ENCODE data around the gene HTR4.

The HTR4 gene

GRCh38 chr5:148635321-148636083 is 18.8 kb downstream of the HTR4 start:
- Histone ChIP-seq H3K36me3 (ENCODE audit: control insufficient read depth in 2 of 2, insufficient read depth in 2 of 2, low read length in 2 of 2) (no peaks in the 10 kb centered on the region), H3K4me1 (ENCODE audit: control insufficient read depth in 2 of 2, insufficient read depth in 2 of 2, low read length in 2 of 2) (peaks cover 11 to 14% of the 10 kb centered on the region in 2 donors), H3K9ac (ENCODE audit: low read depth in 1 of 2, low read length in 2 of 2) (no peak overlapping the region), H3K9me3 (ENCODE audit: control insufficient read depth in 2 of 2, low read length in 2 of 2) (no peaks in the 10 kb centered on the region), H3K27me3 (ENCODE audit: control insufficient read depth in 2 of 2, insufficient read depth in 2 of 2, low read length in 2 of 2) (no peaks in the 10 kb centered on the region), H3K27ac (ENCODE audit: low read depth in 2 of 2, low read length in 2 of 2) (peak overlapping the region; percentile 5 to 41), H3K4me3 (ENCODE audit: low read length in 2 of 2) (no peak overlapping the region)

- H3K4me1 ChIP-seq (ENCODE audit: control insufficient read depth in 2 of 2, insufficient read depth in 2 of 2, low read length in 2 of 2): peaks cover 11 to 14% of the 10 kb centered on the region in 2 donors
- H3K27ac ChIP-seq (ENCODE audit: low read depth in 2 of 2, low read length in 2 of 2): no peak overlapping the region
Observed at GRCh38 chr5:148633067-148633377, 21.3 kb downstream of the HTR4 start.

GRCh38 chr5:148632255-148633066 is 21.9 kb downstream of the HTR4 start:
- Histone ChIP-seq H3K27ac (ENCODE audit: low read depth in 2 of 2, low read length in 2 of 2) (no peak overlapping the region), H3K4me1 (ENCODE audit: control insufficient read depth in 2 of 2, insufficient read depth in 2 of 2, low read length in 2 of 2) (peaks cover 11 to 14% of the 10 kb centered on the region in 2 donors), H3K9me3 (ENCODE audit: control insufficient read depth in 2 of 2, low read length in 2 of 2) (no peaks in the 10 kb centered on the region), H3K4me3 (ENCODE audit: low read length in 2 of 2) (no peak overlapping the region), H3K36me3 (ENCODE audit: control insufficient read depth in 2 of 2, insufficient read depth in 2 of 2, low read length in 2 of 2) (no peaks in the 10 kb centered on the region), H3K9ac (ENCODE audit: low read depth in 1 of 2, low read length in 2 of 2) (no peak overlapping the region), H3K27me3 (ENCODE audit: control insufficient read depth in 2 of 2, insufficient read depth in 2 of 2, low read length in 2 of 2) (no peaks in the 10 kb centered on the region)

More at GRCh38 chr5:148633067-148633377, 21.3 kb downstream of the HTR4 start:
- no peak overlapping the region for H3K9ac ChIP-seq (ENCODE audit: low read depth in 1 of 2, low read length in 2 of 2)
- H3K4me3 ChIP-seq (ENCODE audit: low read length in 2 of 2): no peak overlapping the region
- no peaks in the 10 kb centered on the region for H3K36me3 ChIP-seq (ENCODE audit: control insufficient read depth in 2 of 2, insufficient read depth in 2 of 2, low read length in 2 of 2)
- H3K9me3 ChIP-seq (ENCODE audit: control insufficient read depth in 2 of 2, low read length in 2 of 2): no peaks in the 10 kb centered on the region
- no peaks in the 10 kb centered on the region for H3K27me3 ChIP-seq (ENCODE audit: control insufficient read depth in 2 of 2, insufficient read depth in 2 of 2, low read length in 2 of 2)

GRCh38 chr5:148626986-148627385 is 27.3 kb downstream of the HTR4 start:
- Histone ChIP-seq H3K9me3 (ENCODE audit: control insufficient read depth in 2 of 2, low read length in 2 of 2) (no peaks in the 10 kb centered on the region), H3K9ac (ENCODE audit: low read depth in 1 of 2, low read length in 2 of 2) (no peak overlapping the region), H3K27ac (ENCODE audit: low read depth in 2 of 2, low read length in 2 of 2) (no peak overlapping the region), H3K4me1 (ENCODE audit: control insufficient read depth in 2 of 2, insufficient read depth in 2 of 2, low read length in 2 of 2) (no peaks in the 10 kb centered on the region), H3K4me3 (ENCODE audit: low read length in 2 of 2) (no peak overlapping the region), H3K27me3 (ENCODE audit: control insufficient read depth in 2 of 2, insufficient read depth in 2 of 2, low read length in 2 of 2) (no peaks in the 10 kb centered on the region), H3K36me3 (ENCODE audit: control insufficient read depth in 2 of 2, insufficient read depth in 2 of 2, low read length in 2 of 2) (no peaks in the 10 kb centered on the region)

GRCh38 chr5:148626081-148626613 is 28.2 kb downstream of the HTR4 start:
- Histone ChIP-seq H3K36me3 (ENCODE audit: control insufficient read depth in 2 of 2, insufficient read depth in 2 of 2, low read length in 2 of 2) (no peaks in the 10 kb centered on the region), H3K9me3 (ENCODE audit: control insufficient read depth in 2 of 2, low read length in 2 of 2) (no peaks in the 10 kb centered on the region), H3K4me1 (ENCODE audit: control insufficient read depth in 2 of 2, insufficient read depth in 2 of 2, low read length in 2 of 2) (no peaks in the 10 kb centered on the region), H3K27me3 (ENCODE audit: control insufficient read depth in 2 of 2, insufficient read depth in 2 of 2, low read length in 2 of 2) (no peaks in the 10 kb centered on the region), H3K27ac (ENCODE audit: low read depth in 2 of 2, low read length in 2 of 2) (no peak overlapping the region), H3K9ac (ENCODE audit: low read depth in 1 of 2, low read length in 2 of 2) (no peak overlapping the region), H3K4me3 (ENCODE audit: low read length in 2 of 2) (no peak overlapping the region)

DNA sequence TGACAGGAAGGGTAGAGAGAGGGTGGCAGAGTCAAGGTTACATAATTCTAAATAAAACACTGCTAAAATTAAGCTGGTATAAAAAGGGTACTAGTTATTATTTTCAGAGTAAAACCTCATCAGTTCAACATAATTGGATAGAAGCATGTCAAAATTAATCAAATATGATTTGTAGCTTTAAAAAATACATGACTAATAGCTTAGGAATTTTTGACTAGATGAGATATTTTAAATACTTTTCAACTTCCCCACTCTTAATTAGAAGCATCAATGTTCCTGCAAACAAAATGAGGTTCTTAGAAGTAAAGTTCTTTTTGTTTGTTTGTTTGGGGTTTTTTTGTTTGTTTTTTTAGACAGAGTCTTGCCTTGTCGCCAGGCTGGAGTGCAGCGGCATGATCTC is 29.1 kb downstream of the HTR4 start:
- Histone ChIP-seq H3K9me3 (ENCODE audit: control insufficient read depth in 2 of 2, low read length in 2 of 2) (no peaks in the 10 kb centered on the region), H3K36me3 (ENCODE audit: control insufficient read depth in 2 of 2, insufficient read depth in 2 of 2, low read length in 2 of 2) (no peaks in the 10 kb centered on the region), H3K27ac (ENCODE audit: low read depth in 2 of 2, low read length in 2 of 2) (no peak overlapping the region)

GRCh38 chr5:148623741-148624140 is 30.6 kb downstream of the HTR4 start:
- H3K4me1 ChIP-seq (ENCODE audit: control insufficient read depth in 2 of 2, insufficient read depth in 2 of 2, low read length in 2 of 2): no peaks in the 10 kb centered on the region
- no peaks in the 10 kb centered on the region for H3K9me3 ChIP-seq (ENCODE audit: control insufficient read depth in 2 of 2, low read length in 2 of 2)
- no peaks in the 10 kb centered on the region for H3K36me3 ChIP-seq (ENCODE audit: control insufficient read depth in 2 of 2, insufficient read depth in 2 of 2, low read length in 2 of 2)
- H3K4me3 ChIP-seq (ENCODE audit: low read length in 2 of 2): no peak overlapping the region
- no peak overlapping the region for H3K27ac ChIP-seq (ENCODE audit: low read depth in 2 of 2, low read length in 2 of 2)
- no peaks in the 10 kb centered on the region for H3K27me3 ChIP-seq (ENCODE audit: control insufficient read depth in 2 of 2, insufficient read depth in 2 of 2, low read length in 2 of 2)
- no peak overlapping the region for H3K9ac ChIP-seq (ENCODE audit: low read depth in 1 of 2, low read length in 2 of 2)

More for the DNA sequence above, 29.1 kb downstream of the HTR4 start:
- H3K9ac ChIP-seq (ENCODE audit: low read depth in 1 of 2, low read length in 2 of 2): no peak overlapping the region
- no peaks in the 10 kb centered on the region for H3K27me3 ChIP-seq (ENCODE audit: control insufficient read depth in 2 of 2, insufficient read depth in 2 of 2, low read length in 2 of 2)
- no peaks in the 10 kb centered on the region for H3K4me1 ChIP-seq (ENCODE audit: control insufficient read depth in 2 of 2, insufficient read depth in 2 of 2, low read length in 2 of 2)
- no peak overlapping the region for H3K4me3 ChIP-seq (ENCODE audit: low read length in 2 of 2)

DNA sequence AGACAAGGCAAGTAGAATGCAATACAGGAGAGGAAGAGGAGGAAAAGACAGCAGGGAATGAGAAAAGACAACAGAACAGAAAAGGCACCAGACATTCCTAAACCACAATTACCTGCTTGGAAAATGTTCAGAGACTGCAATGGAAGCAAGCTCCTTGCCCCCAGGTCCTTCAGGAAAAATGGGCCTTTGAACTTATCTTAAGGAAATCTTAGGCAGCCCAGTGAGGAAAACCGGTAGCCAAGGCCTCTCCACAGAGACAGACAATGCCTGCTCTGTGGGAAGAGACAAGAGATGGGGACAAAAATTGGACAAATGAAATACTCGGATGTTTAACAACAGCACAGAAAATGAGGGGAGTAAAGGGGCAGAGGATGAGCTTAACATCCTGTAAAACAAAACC is 31.2 kb downstream of the HTR4 start:
- no peaks in the 10 kb centered on the region for H3K36me3 ChIP-seq (ENCODE audit: control insufficient read depth in 2 of 2, insufficient read depth in 2 of 2, low read length in 2 of 2)
- H3K9me3 ChIP-seq (ENCODE audit: control insufficient read depth in 2 of 2, low read length in 2 of 2): no peaks in the 10 kb centered on the region
- no peaks in the 10 kb centered on the region for H3K27me3 ChIP-seq (ENCODE audit: control insufficient read depth in 2 of 2, insufficient read depth in 2 of 2, low read length in 2 of 2)
- H3K27ac ChIP-seq (ENCODE audit: low read depth in 2 of 2, low read length in 2 of 2): no peak overlapping the region
- H3K4me1 ChIP-seq (ENCODE audit: control insufficient read depth in 2 of 2, insufficient read depth in 2 of 2, low read length in 2 of 2): no peaks in the 10 kb centered on the region
- H3K4me3 ChIP-seq (ENCODE audit: low read length in 2 of 2): no peak overlapping the region
- H3K9ac ChIP-seq (ENCODE audit: low read depth in 1 of 2, low read length in 2 of 2): no peak overlapping the region

GRCh38 chr5:148620696-148621095 is 33.6 kb downstream of the HTR4 start:
- Histone ChIP-seq H3K27ac (ENCODE audit: low read depth in 2 of 2, low read length in 2 of 2) (no peak overlapping the region), H3K4me1 (ENCODE audit: control insufficient read depth in 2 of 2, insufficient read depth in 2 of 2, low read length in 2 of 2) (no peaks in the 10 kb centered on the region), H3K9ac (ENCODE audit: low read depth in 1 of 2, low read length in 2 of 2) (no peak overlapping the region), H3K27me3 (ENCODE audit: control insufficient read depth in 2 of 2, insufficient read depth in 2 of 2, low read length in 2 of 2) (no peaks in the 10 kb centered on the region), H3K9me3 (ENCODE audit: control insufficient read depth in 2 of 2, low read length in 2 of 2) (no peaks in the 10 kb centered on the region), H3K4me3 (ENCODE audit: low read length in 2 of 2) (no peak overlapping the region), H3K36me3 (ENCODE audit: control insufficient read depth in 2 of 2, insufficient read depth in 2 of 2, low read length in 2 of 2) (no peaks in the 10 kb centered on the region)

GRCh38 chr5:148620091-148620490 is 34.2 kb downstream of the HTR4 start:
- H3K4me3 ChIP-seq (ENCODE audit: low read length in 2 of 2): no peak overlapping the region
- no peaks in the 10 kb centered on the region for H3K36me3 ChIP-seq (ENCODE audit: control insufficient read depth in 2 of 2, insufficient read depth in 2 of 2, low read length in 2 of 2)
- H3K9me3 ChIP-seq (ENCODE audit: control insufficient read depth in 2 of 2, low read length in 2 of 2): no peaks in the 10 kb centered on the region
- no peak overlapping the region for H3K9ac ChIP-seq (ENCODE audit: low read depth in 1 of 2, low read length in 2 of 2)
- no peaks in the 10 kb centered on the region for H3K4me1 ChIP-seq (ENCODE audit: control insufficient read depth in 2 of 2, insufficient read depth in 2 of 2, low read length in 2 of 2)
- H3K27me3 ChIP-seq (ENCODE audit: control insufficient read depth in 2 of 2, insufficient read depth in 2 of 2, low read length in 2 of 2): no peaks in the 10 kb centered on the region
- no peak overlapping the region for H3K27ac ChIP-seq (ENCODE audit: low read depth in 2 of 2, low read length in 2 of 2)

Measured in mucosa of rectum (tissue), 2 donors.